Fibroblast of skin of left quadriceps (primary cell): ENCODE data around the gene PSENEN.
"Not testable (repeated sequence)": the region's sequence is repeated elsewhere in the genome, so short reads cannot be mapped to it uniquely, and the experiment has no call there.

Experiments used
- DNase-seq, 2 experiments: peaks; one replicate each; pipeline ENCODE4 v3.0.0-alpha.2; 2013; ENCODE audit warnings: low read depth in 2 of 2

The PSENEN gene

DNA sequence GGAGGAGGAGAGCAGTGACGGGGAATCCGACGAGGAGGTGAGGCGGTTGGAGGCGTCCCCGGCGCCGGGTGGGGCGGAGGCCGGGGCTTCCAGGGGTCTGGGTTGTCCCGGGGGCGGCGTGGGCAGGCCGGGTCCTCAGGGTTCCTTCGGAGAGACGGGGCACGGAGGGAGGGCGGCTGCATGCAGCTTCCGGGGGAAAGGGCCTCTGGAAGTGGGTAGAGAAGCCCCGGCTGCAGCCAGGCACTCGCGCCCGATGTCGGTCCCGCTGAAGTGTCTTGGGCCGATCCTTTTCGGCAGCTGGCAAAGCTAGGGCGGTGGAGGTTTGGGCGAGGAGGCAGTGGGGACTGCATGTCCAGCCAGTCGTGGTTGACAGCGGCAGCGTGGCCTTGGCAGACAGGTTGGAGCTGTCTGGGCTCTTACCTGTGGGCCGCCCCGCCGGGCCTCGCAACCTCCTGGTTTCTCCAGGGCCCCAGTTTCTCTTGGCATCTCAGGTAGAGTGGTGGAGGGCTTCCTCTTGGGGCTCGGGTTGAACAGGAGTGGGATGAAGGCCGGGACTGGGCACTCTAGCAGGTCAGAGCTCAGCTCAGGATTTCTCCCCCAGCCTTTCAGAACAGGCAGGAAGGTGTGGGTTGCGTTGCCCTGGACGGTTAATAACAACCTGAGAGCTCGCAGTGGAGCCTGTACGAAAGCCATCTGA lies 27.0 kb upstream of the PSENEN start:
- no peak for DNase-seq

DNA sequence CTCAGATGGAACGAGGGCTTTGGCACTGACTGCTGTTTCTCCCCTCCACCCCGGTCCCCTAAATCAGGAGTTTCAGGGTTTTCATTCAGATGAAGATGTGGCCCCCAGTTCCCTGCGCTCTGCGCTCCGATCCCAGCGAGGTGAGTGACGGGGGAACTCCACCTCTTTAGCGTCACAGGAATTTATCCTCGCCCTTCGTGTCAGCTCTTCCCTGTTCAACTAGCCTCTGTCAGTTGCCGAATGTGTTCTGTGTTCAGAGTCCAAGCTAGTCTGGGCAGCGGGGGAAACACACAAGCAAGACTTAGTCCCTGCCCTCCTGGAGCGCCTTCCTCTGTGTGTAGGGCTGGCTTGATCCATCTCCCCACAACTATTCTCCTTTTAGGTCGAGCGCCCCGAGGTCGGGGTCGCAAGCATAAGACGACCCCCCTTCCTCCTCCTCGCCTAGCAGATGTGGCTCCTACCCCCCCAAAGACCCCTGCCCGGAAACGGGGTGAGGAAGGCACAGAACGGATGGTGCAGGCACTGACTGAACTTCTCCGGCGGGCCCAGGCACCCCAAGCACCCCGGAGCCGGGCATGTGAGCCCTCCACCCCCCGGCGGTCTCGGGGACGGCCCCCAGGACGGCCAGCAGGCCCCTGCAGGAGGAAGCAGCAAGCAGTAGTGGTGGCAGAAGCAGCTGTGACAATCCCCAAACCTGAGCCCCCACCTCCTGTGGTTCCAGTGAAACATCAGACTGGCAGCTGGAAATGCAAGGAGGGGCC lies 25.9 kb upstream of the PSENEN start:
- no peak for DNase-seq

DNA sequence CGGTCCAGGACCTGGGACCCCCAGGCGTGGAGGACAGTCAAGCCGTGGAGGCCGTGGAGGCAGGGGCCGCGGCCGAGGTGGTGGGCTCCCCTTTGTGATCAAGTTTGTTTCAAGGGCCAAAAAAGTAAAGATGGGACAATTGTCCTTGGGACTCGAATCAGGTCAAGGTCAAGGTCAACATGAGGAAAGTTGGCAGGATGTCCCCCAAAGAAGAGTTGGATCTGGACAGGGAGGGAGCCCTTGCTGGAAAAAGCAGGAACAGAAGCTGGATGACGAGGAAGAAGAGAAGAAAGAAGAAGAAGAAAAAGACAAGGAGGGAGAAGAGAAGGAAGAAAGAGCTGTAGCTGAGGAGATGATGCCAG lies 25.3 kb upstream of the PSENEN start:
- DNase-seq: no peak

DNA sequence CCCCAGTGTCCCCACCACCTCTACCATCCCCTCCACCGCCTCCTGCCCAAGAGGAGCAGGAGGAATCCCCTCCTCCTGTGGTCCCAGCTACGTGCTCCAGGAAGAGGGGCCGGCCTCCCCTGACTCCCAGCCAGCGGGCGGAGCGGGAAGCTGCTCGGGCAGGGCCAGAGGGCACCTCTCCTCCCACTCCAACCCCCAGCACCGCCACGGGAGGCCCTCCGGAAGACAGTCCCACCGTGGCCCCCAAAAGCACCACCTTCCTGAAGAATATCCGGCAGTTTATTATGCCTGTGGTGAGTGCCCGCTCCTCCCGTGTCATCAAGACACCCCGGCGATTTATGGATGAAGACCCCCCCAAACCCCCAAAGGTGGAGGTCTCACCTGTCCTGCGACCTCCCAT lies 24.8 kb upstream of the PSENEN start:
- DNase-seq: no peak

DNA sequence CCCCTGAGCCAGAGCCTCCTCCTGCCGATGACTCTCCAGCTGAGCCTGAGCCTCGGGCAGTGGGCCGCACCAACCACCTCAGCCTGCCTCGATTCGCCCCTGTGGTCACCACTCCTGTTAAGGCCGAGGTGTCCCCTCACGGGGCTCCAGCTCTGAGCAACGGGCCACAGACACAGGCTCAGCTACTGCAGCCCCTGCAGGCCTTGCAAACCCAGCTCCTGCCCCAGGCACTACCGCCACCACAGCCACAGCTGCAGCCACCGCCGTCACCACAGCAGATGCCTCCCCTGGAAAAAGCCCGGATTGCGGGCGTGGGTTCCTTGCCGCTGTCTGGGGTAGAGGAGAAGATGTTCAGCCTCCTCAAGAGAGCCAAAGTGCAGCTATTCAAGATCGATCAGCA lies 24.1 kb upstream of the PSENEN start:
- no peak for DNase-seq

DNA sequence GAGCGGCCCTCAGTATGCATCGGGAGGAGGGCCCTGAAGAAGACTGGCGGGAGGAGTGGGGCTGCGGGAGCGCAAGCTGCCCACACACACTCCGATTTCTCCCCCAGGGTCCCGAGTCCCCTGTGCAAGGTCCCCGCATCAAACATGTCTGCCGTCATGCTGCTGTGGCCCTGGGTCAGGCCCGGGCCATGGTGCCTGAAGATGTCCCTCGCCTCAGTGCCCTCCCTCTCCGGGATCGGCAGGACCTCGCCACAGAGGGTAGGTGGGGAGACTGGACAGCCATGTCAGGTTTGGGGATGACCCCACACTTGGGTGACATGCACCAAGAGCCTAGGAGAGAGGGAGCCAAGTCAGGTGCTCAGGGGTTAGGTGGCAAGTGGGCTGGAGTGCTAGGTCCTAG lies 23.0 kb upstream of the PSENEN start:
- DNase-seq: no peak

DNA sequence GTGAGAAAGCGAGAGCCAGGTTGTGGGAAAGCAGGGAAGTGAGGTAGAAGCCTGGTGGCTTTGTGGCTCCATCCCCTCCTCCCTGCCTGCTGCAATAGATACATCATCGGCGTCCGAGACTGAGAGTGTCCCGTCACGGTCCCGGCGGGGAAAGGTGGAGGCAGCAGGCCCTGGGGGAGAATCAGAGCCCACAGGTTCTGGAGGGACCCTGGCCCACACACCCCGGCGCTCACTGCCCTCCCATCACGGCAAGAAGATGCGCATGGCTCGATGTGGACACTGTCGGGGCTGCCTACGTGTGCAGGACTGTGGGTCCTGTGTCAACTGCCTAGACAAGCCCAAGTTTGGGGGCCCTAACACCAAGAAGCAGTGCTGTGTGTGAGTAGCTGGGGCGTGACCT lies 22.6 kb upstream of the PSENEN start:
- no peak for DNase-seq

DNA sequence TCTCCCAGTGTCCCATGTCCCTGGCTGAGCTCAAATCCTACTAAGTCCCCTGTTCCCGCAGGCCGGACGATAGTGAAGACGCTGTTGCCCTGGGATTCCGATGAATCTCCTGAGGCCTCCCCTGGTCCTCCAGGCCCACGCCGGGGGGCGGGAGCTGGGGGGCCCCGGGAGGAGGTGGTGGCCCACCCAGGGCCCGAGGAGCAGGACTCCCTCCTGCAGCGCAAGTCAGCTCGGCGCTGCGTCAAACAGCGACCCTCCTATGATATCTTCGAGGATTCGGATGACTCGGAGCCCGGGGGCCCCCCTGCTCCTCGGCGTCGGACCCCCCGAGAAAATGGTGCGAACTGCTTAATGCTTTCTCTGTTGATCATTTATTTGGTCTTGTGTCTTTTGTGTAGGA lies 21.8 kb upstream of the PSENEN start:
- DNase-seq: no peak

DNA sequence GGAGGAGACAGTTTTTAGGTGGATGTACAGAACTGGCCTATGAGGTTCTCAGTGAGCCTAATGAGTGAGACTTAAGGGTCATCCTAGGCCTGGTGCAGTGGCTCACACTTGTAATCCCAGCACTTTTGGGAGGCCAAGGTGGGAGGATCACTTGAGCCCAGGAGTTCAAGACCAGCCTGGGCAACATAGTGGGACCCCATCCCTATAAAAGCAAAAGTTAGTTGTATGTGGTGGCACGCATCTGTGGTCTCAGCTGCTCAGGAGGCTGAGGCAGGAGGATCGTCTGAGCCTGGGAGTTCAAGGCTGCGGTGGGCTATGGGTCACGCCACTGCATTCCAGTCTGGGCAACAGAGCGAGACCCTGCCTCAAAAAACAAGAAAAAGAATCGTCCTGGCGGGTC lies 21.3 kb upstream of the PSENEN start:
- not testable (repeated sequence) for DNase-seq

DNA sequence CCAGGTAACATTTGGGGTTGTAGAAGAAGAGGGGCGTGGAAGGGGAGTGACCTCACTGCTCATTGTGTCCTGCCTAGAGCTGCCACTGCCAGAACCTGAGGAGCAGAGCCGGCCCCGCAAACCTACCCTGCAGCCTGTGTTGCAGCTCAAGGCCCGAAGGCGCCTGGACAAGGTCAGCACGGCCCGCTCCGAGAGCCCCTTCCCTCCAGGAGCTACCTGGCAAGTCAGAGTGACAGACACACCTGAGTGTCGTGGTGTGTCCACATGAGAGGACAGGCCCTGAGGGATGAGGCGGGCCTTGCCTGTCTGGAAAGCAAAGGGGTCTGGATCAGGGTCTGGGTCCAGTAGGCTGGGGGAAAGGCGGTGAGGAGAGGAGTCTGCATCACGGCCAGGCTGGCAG lies 20.9 kb upstream of the PSENEN start:
- no peak for DNase-seq

DNA sequence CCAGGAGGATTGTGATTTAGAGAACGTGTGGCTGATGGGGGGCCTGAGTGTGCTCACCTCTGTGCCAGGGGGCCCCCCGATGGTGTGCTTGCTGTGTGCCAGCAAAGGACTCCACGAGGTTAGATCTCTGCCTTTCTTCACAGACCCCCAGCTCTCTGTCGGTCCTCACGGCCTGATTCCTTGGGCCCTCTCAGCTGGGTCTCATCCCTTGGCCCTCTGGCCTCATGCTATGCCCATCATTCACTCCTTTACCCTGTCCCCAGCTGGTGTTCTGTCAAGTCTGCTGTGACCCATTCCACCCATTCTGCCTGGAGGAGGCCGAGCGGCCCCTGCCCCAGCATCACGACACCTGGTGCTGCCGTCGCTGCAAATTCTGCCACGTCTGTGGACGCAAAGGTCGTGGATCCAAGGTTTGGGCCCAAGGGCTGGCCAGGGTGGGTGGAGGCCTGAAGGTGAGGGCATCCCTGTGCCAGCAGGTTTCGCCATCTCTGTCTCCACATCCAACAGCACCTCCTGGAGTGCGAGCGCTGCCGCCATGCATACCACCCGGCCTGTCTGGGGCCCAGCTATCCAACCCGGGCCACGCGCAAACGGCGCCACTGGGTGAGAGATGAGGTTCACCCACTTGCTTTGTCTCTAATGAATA lies 20.1 kb upstream of the PSENEN start:
- no peak for DNase-seq

DNA sequence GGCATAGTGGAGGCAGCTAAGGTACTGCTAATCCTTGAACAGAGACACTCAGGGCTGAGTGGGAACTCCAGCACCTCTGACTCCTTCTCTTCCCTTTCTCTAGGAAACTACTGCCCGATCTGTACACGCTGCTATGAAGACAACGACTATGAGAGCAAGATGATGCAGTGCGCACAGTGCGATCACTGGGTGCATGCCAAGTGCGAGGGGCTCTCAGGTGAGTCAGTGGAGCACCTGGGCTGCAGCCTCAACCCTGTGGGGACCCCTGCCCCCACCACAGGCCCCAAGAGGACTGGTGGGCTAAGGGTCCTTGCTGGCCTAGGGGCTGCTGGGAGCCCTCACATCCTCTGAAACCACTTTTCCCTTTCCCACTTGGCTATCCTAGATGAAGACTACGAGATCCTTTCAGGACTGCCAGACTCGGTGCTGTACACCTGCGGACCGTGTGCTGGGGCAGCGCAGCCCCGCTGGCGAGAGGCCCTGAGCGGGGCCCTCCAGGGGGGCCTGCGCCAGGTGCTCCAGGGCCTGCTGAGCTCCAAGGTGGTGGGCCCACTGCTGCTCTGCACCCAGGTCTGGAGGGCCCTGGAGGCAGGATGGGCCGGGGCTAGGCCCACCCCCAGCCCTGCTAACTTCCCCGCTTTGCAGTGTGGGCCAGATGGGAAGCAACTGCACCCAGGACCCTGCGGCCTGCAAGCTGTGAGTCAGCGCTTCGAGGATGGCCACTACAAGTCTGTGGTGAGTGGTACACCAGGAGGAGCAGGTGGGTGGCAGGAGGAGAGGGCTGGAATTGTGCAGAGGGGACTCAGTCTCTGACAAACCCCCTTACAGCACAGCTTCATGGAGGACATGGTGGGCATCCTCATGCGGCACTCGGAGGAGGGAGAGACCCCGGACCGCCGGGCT lies 18.1 kb upstream of the PSENEN start:
- DNase-seq: no peak

DNA sequence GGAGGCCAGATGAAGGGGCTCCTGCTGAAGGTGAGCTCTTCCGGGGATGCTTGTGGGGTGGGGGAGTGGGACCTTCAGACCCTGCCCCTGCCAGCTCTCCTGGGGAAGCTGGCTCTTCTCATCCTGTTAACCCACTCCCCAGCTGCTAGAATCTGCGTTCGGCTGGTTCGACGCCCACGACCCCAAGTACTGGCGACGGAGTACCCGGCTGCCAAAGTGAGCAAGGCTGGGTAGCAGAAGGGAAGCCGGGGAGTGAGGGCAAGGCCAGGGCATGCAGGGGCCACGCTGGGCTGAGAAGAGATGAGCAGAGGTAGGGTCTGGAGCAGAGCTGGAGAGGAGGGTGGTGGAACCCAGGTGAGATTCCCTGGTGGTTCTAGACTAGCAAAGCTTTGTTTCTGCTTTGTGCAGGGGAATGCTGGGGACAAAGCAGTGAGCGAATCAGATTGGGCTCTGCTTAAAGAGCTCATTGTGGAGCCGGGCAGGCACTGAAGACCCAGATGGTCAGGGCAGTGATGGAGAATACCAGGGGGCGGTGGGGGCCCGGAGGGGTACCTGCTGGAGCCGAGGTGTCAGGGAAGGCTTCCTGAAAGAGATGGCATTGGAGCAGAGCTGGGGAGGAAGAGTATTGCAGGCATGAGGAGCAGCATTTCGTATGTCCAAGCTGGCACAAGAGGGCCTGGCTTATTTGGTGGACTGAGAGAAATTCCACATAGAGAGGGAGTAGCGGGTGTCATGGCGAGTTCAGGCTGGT lies 17.3 kb upstream of the PSENEN start:
- DNase-seq: no peak

DNA sequence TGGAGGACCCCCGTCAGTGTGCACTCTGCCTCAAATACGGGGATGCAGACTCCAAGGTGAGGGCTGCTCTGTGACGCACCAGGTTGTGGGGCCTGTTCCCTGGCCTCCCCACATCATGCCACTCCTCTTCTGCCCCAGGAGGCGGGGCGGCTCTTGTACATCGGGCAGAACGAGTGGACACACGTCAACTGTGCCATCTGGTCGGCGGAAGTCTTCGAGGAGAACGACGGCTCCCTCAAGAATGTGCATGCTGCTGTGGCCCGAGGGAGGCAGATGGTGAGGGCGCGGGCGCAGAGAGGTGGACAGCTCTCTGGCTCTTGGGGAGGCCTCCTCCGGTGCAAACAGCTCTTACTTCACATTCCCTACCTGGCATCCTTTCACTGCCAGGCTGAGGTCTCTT lies 16.4 kb upstream of the PSENEN start:
- DNase-seq: no peak

DNA sequence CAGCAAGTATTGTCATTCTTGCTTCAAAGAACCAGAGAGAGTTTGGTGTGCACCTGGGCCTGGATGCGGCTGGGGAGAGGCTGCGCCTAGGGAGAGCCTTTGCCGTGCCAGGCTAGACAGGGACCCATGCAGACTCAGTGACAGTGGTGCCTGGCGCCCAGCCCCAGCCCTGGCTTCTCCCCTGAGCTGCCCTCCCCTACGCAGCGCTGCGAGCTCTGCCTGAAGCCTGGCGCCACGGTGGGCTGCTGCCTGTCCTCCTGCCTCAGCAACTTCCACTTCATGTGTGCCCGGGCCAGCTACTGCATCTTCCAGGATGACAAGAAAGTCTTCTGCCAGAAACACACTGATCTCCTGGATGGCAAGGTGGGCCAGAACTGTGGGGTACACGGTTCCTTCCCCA lies 15.7 kb upstream of the PSENEN start:
- no peak for DNase-seq

DNA sequence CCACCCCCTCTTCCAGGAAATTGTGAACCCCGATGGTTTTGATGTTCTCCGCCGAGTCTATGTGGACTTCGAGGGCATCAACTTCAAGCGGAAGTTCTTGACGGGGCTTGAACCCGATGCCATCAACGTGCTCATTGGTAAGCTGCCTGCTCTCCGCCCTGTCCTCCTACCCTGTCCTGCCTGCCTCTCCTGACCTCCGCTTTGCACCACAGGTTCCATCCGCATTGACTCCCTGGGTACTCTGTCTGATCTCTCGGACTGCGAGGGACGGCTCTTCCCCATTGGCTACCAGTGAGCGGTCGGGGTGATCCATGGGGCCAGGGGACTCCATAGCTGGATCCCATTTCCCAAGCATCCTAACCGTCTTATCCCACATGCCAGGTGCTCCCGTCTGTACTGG lies 15.1 kb upstream of the PSENEN start:
- no peak for DNase-seq

DNA sequence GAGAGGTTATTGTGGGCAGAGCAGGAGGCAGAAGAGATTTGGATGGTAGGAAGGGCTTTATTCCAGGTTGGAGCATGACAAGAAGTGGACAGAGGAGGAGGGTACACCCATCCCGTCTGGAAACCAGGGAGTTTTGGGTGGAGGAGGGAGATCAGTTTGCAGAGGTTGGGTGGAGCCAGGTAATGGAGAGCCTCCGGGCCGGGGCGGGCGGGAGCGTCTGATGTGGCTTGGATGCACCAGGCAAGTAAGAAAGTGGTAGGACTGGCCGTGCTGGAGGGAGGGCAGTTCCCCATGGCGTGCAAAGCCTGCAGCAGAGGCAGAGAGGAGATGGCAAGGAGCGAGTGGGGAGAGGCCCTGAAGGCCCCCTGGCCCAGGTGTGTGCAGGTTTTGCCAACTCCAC lies 14.1 kb upstream of the PSENEN start:
- DNase-seq: no peak

DNA sequence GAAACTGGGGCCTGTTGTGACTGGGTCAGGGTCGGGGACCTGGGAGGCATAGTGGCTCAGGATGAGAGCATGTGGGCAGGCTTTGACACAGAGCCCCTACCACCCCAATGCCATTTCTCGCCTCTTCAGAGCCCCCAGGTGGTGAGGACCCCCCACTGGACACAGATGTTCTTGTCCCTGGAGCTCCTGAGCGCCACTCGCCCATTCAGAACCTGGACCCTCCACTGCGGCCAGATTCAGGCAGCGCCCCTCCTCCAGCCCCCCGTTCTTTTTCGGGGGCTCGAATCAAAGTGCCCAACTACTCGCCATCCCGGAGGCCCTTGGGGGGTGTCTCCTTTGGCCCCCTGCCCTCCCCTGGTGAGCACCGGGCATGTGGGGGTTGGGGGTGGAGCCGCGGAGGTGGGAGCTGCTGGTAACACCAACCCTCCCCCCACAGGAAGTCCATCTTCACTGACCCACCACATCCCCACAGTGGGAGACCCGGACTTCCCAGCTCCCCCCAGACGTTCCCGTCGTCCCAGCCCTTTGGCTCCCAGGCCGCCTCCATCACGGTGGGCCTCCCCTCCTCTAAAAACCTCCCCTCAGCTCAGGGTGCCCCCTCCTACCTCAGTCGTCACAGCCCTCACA lies 13.6 kb upstream of the PSENEN start:
- no peak for DNase-seq

DNA sequence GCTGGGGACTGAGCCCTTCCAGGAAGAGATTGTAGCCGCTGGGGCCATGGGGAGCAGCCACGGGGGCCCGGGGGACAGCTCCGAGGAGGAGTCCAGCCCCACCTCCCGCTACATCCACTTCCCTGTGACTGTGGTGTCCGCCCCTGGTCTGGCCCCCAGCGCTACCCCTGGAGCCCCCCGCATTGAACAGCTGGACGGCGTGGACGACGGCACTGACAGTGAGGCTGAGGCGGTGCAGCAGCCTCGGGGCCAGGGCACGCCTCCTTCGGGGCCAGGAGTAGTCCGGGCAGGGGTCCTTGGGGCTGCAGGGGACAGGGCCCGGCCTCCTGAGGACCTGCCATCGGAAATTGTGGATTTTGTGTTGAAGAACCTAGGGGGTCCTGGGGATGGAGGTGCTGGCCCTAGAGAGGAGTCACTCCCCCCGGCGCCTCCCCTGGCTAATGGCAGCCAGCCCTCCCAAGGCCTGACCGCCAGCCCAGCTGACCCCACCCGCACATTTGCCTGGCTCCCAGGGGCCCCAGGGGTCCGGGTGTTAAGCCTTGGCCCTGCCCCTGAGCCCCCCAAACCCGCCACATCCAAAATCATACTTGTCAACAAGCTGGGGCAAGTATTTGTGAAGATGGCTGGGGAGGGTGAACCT lies 12.8 kb upstream of the PSENEN start:
- no peak for DNase-seq
